Suprapubic skin (tissue), 4 donors: ENCODE results near the gene STKLD1. TPM values are rescaled to one million over a fixed set of nuclear protein-coding genes. Genes with fewer than 3 reads are reported as not detected.

Experiments used
- DNase-seq, 2 donors: peaks; one replicate each; pipeline ENCODE4 v3.0.0-alpha.2; 2019; ENCODE audit warnings: low spot score in 2 of 2
- H3K27ac ChIP-seq: fragments of 200-600 bp; sonication (generic); one replicate; pipeline ENCODE4 v1.5.1; 2019
- H3K27me3 ChIP-seq: fragments of 200-600 bp; sonication (generic); one replicate; pipeline ENCODE4 v1.5.1; 2019
- H3K36me3 ChIP-seq: fragments of 200-600 bp; sonication (generic); one replicate; pipeline ENCODE4 v1.5.1; 2019
- H3K4me1 ChIP-seq: fragments of 200-600 bp; sonication (generic); one replicate; pipeline ENCODE4 v1.5.1; 2019
- H3K4me3 ChIP-seq: fragments of 200-600 bp; sonication (generic); one replicate; pipeline ENCODE4 v1.5.1; 2019; ENCODE audit warnings: mild to moderate bottlenecking
- H3K9me3 ChIP-seq: fragments of 200-600 bp; sonication (generic); one replicate; pipeline ENCODE4 v1.5.1; 2019
- EP300 ChIP-seq: sonication (generic); formaldehyde crosslinking; IDR thresholded peaks from one replicate; pipeline ENCODE4 v1.6.1; 2017; ENCODE audit warnings: antibody characterized with exemption
- POLR2A ChIP-seq, 2 donors: fragments of 450-650 bp; IDR thresholded peaks; one replicate each; pipeline ENCODE4 v1.6.1; 2017; ENCODE audit warnings: antibody characterized with exemption in 2 of 2, mild to moderate bottlenecking in 2 of 2, moderate library complexity in 2 of 2
- POLR2AphosphoS5 ChIP-seq, 3 donors: sonication (generic); formaldehyde crosslinking; IDR thresholded peaks; one replicate each; pipeline ENCODE4 v1.6.1; 2017; ENCODE audit warnings: antibody characterized with exemption in 3 of 3
- WGBS: methylation state at CpG from one replicate; pipeline ENCODE4 v1.1.5; 2018; 5-methylcytosine and 5-hydroxymethylcytosine counted together
- total RNA-seq, 4 donors: library from RNA; depleted of rRNA; stranded (reverse); fragments of >200 nt; gene quantifications; one replicate each; pipeline ENCODE4 v1.1.0, GENCODE V29; 2016
- TF ChIP-seq, protein P1 (sequence below), 2 donors: fragments of 200-600 bp in 1 of 2; fragments of 450-650 bp in 1 of 2; sonication (generic) in 1 of 2; IDR thresholded peaks; one replicate each; pipeline ENCODE4 v1.5.1; 2016 to 2019; ENCODE audit warnings: antibody characterized with exemption in 2 of 2, mild to moderate bottlenecking in 1 of 2, moderate library complexity in 1 of 2

Gene STKLD1
- total RNA-seq, 4 donors from 2014 or later = 1.8 to 4.2 (median 2.3) TPM; not detected in 1

GRCh38 chr9:133355881-133356357, 20.2 kb upstream of the STKLD1 start:
- peaks cover 47% of the 10 kb centered on the region for H3K36me3 ChIP-seq
- under 1% methylated on average over 25 of the region's 31 CpGs for WGBS
- H3K27ac ChIP-seq = peak overlapping the region; percentile 80
- H3K4me3 ChIP-seq = peak overlapping the region; percentile 77
- peaks cover 43% of the 10 kb centered on the region for H3K4me1 ChIP-seq
- no peaks in the 10 kb centered on the region for H3K9me3 ChIP-seq
- H3K27me3 ChIP-seq = no peaks in the 10 kb centered on the region
- DNase-seq = no peak
- no peak for TF ChIP-seq POLR2A (IDR thresholded peaks at IDR 0.05)

DNA sequence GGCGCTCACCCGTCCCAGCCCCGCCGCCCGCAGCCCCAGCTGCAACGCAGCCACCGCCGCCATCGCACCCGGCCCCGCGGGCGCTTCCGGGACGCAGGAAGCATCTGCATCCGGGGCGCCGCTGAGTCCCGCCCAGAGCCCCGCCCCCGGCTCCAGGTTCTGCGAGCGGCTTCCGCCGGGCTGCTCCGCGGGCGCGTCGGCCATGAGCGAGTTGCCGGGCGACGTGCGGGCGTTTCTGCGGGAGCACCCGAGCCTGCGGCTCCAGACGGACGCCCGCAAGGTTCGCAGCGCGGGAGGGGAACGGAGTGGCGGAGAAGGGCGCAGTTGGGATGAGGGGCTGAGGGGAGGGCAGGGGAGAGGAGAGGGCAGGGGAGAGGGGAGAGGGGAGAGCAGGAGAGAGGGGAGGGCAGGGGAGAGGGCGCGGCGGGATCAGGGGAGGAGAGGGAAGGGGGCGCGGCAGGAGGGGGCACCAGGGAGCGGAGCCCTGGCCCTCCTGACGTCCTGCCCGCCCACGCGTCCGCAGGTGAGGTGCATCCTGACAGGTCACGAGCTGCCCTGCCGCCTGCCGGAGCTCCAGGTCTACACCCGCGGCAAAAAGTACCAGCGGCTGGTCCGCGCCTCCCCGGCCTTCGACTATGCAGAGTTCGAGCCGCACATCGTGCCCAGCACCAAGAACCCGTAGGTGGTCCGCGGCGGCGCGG, 19.6 kb upstream of the STKLD1 start, which contains the start of the genes SURF1 and SURF2:
TSS of gene SURF1 (minus strand) at position 97 of the 701 bp plus-strand sequence. CDS start at position 63, 34 bp downstream.
TSS of gene SURF2 (plus strand) at position 160 of the 701 bp plus-strand sequence. CDS start at position 203, 43 bp downstream.
- TF ChIP-seq, protein P1, sequence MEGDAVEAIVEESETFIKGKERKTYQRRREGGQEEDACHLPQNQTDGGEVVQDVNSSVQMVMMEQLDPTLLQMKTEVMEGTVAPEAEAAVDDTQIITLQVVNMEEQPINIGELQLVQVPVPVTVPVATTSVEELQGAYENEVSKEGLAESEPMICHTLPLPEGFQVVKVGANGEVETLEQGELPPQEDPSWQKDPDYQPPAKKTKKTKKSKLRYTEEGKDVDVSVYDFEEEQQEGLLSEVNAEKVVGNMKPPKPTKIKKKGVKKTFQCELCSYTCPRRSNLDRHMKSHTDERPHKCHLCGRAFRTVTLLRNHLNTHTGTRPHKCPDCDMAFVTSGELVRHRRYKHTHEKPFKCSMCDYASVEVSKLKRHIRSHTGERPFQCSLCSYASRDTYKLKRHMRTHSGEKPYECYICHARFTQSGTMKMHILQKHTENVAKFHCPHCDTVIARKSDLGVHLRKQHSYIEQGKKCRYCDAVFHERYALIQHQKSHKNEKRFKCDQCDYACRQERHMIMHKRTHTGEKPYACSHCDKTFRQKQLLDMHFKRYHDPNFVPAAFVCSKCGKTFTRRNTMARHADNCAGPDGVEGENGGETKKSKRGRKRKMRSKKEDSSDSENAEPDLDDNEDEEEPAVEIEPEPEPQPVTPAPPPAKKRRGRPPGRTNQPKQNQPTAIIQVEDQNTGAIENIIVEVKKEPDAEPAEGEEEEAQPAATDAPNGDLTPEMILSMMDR (IDR thresholded peaks at IDR 0.05) = no peak
- peak in 1 of 3 donors; percentile 44 for TF ChIP-seq POLR2AphosphoS5 (IDR thresholded peaks at IDR 0.05)
- no peak for TF ChIP-seq EP300
- TF ChIP-seq POLR2A (IDR thresholded peaks at IDR 0.05) = peak in 1 of 2 donors; percentile 62
- WGBS = under 1% methylated on average over 52 of the region's 78 CpGs
- H3K27ac ChIP-seq = peak within 1 kb of the TSS; percentile 80
- H3K4me1 ChIP-seq = peaks cover 42% of the 10 kb centered on the region
- no peaks in the 10 kb centered on the region for H3K27me3 ChIP-seq
- peaks cover 47% of the 10 kb centered on the region for H3K36me3 ChIP-seq
- DNase-seq = peak; percentile 92 to 95
- no peaks in the 10 kb centered on the region for H3K9me3 ChIP-seq
- H3K4me3 ChIP-seq = peak within 1 kb of the TSS; percentile 77

- Histone ChIP-seq H3K4me3 (no peak overlapping the region), H3K9me3 (no peaks in the 10 kb centered on the region), H3K4me1 (peaks cover 45% of the 10 kb centered on the region), H3K27me3 (no peaks in the 10 kb centered on the region), H3K27ac (no peak overlapping the region), H3K36me3 (peaks cover 47% of the 10 kb centered on the region)
- 82% methylated on average over 9 of the region's 14 CpGs for WGBS
- no peak for TF ChIP-seq EP300
- DNase-seq = no peak
These were observed 18.5 kb upstream of the STKLD1 start for GRCh38 chr9:133357656-133358055.

DNA sequence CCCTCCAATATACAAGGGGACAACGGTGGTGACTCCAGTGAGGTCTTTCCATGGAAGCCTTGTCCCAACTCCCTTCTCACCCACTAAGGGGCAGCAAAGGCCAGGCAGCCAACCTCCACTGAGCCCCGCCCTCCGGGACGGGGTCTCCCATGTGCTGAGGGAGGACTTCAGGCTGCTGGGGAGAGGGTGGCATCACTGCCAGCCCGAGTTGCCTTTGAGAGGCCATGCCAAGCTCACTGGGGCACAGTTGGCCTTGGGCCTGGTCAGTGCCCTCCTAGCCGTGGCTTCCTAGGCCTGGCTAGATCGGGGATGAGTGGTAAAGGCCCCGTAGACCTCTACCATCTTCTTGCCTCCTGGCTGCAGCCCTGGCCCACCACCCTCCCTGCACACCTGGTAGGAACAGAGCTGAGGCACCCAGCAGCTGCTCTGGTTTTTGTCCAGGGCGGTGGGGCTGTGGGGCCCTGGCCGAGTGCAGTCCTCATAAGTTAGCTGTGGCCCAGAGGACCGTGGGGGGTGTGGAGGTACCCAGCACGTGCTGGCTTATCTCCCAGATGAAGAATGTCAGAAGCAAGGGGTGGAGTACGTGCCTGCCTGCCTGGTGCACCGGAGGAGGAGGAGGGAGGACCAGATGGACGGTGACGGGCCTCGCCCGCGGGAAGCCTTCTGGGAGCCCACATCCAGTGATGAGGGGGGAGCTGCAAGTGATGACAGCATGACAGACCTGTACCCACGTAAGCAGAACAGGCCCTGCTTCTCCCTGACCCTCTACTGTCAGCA, 16.6 kb upstream of the STKLD1 start:
- DNase-seq = peak in 1 of 2 donors; percentile 61
- Histone ChIP-seq H3K9me3 (no peaks in the 10 kb centered on the region), H3K4me3 (no peak overlapping the region), H3K36me3 (peaks cover 51% of the 10 kb centered on the region), H3K27ac (no peak overlapping the region), H3K4me1 (peaks cover 59% of the 10 kb centered on the region), H3K27me3 (no peaks in the 10 kb centered on the region)
- TF ChIP-seq, protein P1 (IDR thresholded peaks at IDR 0.05) = no peak
- TF ChIP-seq POLR2AphosphoS5 (IDR thresholded peaks at IDR 0.05) (no peak), POLR2A (IDR thresholded peaks at IDR 0.05) (no peak), EP300 (no peak)
- WGBS = 27% methylated on average over 6 of the region's 20 CpGs

GRCh38 chr9:133360400-133361393, 15.5 kb upstream of the STKLD1 start:
- no peak overlapping the region for H3K27ac ChIP-seq
- peaks cover 62% of the 10 kb centered on the region for H3K36me3 ChIP-seq
- peaks cover 58% of the 10 kb centered on the region for H3K4me1 ChIP-seq
- 83% methylated on average over 21 of the region's 21 CpGs for WGBS
- TF ChIP-seq, protein P1 (IDR thresholded peaks at IDR 0.05) = no peak
- TF ChIP-seq EP300 (no peak), POLR2A (IDR thresholded peaks at IDR 0.05) (no peak), POLR2AphosphoS5 (IDR thresholded peaks at IDR 0.05) (no peak)
- no peak overlapping the region for H3K4me3 ChIP-seq
- DNase-seq = no peak
- H3K27me3 ChIP-seq = no peaks in the 10 kb centered on the region
- H3K9me3 ChIP-seq = no peaks in the 10 kb centered on the region
